Measurements from ENCODE around the gene DNM2. TPM values are rescaled to one million over a fixed set of nuclear protein-coding genes. Genes with fewer than 3 reads are reported as not detected.
"Not testable (repeated sequence)": the region's sequence is repeated elsewhere in the genome, so short reads cannot be mapped to it uniquely, and the experiment has no call there.

DNM2 gene
- total RNA-seq, 1 donor from 2014 or later: 77.4 TPM

GRCh38 chr19:10858204-10858828 is 140.4 kb downstream of the DNM2 start:
- DNase-seq (ENCODE audit: low read depth in 2 of 2): peak in 1 of 2 donors; percentile 40

GRCh38 chr19:10861103-10861651 is 143.3 kb downstream of the DNM2 start:
- peak in 1 of 2 donors; percentile 46 for DNase-seq (ENCODE audit: low read depth in 2 of 2)

GRCh38 chr19:10862561-10863106 is 144.8 kb downstream of the DNM2 start:
- DNase-seq (ENCODE audit: low read depth in 2 of 2): no peak

- DNase-seq (ENCODE audit: low read depth in 2 of 2): no peak
These were observed 145.3 kb downstream of the DNM2 start for GRCh38 chr19:10863107-10863717.

- peak; percentile 45 to 71 for DNase-seq (ENCODE audit: low read depth in 2 of 2)
These were observed 146.6 kb downstream of the DNM2 start for GRCh38 chr19:10864538-10864899.

GRCh38 chr19:10866495-10866894 is 148.6 kb downstream of the DNM2 start:
- no peak for DNase-seq (ENCODE audit: low read depth in 2 of 2)

GRCh38 chr19:10868872-10869547 is 151.1 kb downstream of the DNM2 start:
- DNase-seq (ENCODE audit: low read depth in 2 of 2): no peak

- not testable (repeated sequence) for DNase-seq (ENCODE audit: low read depth in 2 of 2)
These were observed 152.0 kb downstream of the DNM2 start for GRCh38 chr19:10869872-10870311.

- DNase-seq (ENCODE audit: low read depth in 2 of 2): no peak
These were observed 152.6 kb downstream of the DNM2 start for GRCh38 chr19:10870501-10870954.

- peak; percentile 92 to 99 for DNase-seq (ENCODE audit: low read depth in 2 of 2)
These were observed 153.2 kb downstream of the DNM2 start, which contains the start of gene CARM1 for GRCh38 chr19:10870955-10871603. CARM1 (plus strand) TSS chr19:10871553; CDS start chr19:10871703, 150 bp downstream.

GRCh38 chr19:10871711-10872545 is 154.0 kb downstream of the DNM2 start:
- peak in 1 of 2 donors; percentile 29 for DNase-seq (ENCODE audit: low read depth in 2 of 2)

GRCh38 chr19:10872546-10873107 is 154.7 kb downstream of the DNM2 start:
- no peak for DNase-seq (ENCODE audit: low read depth in 2 of 2)

- no peak for DNase-seq (ENCODE audit: low read depth in 2 of 2)
These were observed 156.1 kb downstream of the DNM2 start for GRCh38 chr19:10874024-10874423.

- DNase-seq (ENCODE audit: low read depth in 2 of 2): no peak
These were observed 158.8 kb downstream of the DNM2 start for GRCh38 chr19:10876459-10877240.

- not testable (repeated sequence) for DNase-seq (ENCODE audit: low read depth in 2 of 2)
These were observed 159.7 kb downstream of the DNM2 start for GRCh38 chr19:10877608-10878007.

- no peak for DNase-seq (ENCODE audit: low read depth in 2 of 2)
These were observed 160.4 kb downstream of the DNM2 start for GRCh38 chr19:10878253-10878652.

Measured in dermis microvascular lymphatic vessel endothelial cell (primary cell).